D341Med (cell line): ENCODE results near the gene PDE10A.
"Not testable (repeated sequence)": the region's sequence is repeated elsewhere in the genome, so short reads cannot be mapped to it uniquely, and the experiment has no call there.

Experiments used
- DNase-seq: peaks from one replicate; pipeline ENCODE4 v3.0.0; 2012; ENCODE audit warnings: low spot score

The PDE10A gene

DNA sequence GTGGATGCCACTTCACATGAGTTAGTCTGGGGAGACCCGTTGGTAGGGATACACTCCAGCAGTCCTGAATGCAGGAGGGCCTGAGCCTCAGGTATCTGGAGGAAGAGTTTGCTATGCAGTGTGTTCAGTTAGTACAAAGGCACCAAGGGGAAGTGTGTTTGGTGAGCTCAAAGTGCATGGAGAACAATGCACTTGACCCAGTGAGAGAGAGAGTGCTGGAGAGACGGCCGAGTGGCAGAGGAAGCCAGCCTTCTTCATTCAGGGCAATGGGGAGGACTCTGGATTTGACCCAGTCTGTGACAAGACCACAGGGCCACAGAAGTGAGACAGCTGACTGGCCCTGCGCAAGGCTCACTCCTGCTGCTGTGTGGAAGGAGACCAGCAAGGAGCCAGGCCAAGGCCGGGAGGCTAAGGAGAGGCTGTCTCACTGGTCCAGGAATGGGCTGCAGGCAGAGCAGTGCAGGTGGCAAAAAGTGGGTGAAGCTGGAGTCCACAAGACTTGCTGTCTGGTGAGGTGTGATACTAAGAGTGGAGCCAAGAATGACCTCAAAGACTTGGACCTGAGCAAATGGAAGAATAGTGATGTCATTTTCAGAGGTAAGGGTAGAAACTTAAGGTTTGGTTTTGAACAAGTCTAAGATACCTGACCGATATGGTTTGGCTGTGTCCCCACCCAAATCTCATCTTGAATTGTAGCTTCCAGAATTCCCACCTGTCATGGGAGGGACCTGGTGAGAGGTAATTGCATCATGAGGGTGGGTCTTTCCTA is 38.0 kb downstream of the PDE10A start:
- DNase-seq: no peak

DNA sequence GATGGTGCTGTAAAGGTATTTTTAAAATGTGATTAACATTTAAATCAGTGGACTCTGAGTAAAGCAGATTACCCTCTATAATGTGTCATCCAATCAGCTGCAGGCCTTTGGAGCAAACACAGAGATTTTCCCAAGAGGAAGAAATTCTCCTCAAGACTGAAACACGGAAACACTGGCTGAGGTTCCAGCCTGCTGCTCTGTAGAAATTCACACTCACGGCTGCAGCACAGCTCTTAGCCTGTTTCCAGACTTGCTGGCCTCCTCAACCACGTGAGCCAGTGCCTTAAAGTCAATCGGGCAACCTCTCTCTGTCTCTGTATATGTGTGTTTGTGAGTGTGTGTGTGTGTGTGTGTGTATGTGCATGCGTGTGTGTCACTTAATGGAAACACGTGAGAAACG is 41.1 kb downstream of the PDE10A start:
- DNase-seq: no peak

GRCh38 chr6:165618891-165619290 is 44.1 kb downstream of the PDE10A start:
- not testable (repeated sequence) for DNase-seq

- no peak for DNase-seq
Measured at GRCh38 chr6:165618241-165618640, 44.8 kb downstream of the PDE10A start.

GRCh38 chr6:165617528-165617927 is 45.5 kb downstream of the PDE10A start:
- DNase-seq: no peak

DNA sequence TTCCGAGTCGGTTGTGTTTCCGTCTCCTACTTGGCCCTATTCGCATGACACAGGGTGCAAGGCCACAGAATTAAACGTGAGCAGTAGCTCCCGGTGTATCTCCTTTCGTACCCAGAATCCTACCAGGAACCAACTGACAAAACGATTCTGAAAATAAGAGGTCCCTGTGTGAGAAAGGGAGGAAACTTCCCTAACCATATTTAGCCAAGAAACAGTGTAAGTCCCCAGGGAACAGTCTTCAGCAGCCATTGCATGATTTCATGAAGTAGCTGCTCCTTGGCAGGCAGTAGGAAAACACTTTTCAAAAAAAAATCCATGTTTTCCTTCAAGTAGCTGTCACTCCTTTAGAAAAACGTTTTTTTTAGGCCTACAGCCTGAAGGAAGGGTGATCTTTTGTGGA is 46.9 kb downstream of the PDE10A start:
- DNase-seq: no peak

- DNase-seq: no peak
Measured at GRCh38 chr6:165615636-165616035, 47.4 kb downstream of the PDE10A start.

DNA sequence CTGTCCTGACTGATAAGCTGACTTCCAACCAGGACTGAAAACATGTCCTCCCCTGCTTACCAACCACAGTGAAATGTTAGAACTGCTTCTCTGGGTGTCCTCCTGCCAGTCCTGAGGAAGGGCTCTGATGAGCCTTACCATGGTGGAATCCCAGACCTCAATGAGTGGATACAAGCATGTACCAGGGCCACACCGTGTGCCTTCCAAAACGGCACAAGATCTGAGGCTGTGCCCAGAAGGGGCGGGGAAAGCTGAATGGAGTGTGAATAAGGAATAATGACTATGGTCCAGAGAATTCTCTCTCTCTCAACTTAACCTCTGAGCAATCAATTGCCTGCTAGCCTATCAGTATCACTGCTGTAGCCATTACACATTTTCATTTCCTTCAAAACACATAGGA is 51.7 kb downstream of the PDE10A start:
- DNase-seq: no peak

GRCh38 chr6:165608577-165608976 is 54.5 kb downstream of the PDE10A start:
- DNase-seq: not testable (repeated sequence)

DNA sequence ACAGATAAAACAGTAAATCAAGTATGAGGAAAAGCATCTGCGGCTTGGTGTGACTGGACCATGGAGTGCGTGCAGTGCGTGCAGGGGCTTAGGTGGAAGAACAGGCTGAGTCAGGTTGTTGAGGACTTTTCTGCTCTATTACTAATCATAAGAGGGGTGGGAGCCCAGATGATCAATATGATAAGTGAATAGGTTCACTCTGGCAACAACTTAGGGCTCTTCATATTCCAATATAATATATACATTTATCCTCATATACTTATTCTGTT is 56.4 kb downstream of the PDE10A start:
- no peak for DNase-seq

DNA sequence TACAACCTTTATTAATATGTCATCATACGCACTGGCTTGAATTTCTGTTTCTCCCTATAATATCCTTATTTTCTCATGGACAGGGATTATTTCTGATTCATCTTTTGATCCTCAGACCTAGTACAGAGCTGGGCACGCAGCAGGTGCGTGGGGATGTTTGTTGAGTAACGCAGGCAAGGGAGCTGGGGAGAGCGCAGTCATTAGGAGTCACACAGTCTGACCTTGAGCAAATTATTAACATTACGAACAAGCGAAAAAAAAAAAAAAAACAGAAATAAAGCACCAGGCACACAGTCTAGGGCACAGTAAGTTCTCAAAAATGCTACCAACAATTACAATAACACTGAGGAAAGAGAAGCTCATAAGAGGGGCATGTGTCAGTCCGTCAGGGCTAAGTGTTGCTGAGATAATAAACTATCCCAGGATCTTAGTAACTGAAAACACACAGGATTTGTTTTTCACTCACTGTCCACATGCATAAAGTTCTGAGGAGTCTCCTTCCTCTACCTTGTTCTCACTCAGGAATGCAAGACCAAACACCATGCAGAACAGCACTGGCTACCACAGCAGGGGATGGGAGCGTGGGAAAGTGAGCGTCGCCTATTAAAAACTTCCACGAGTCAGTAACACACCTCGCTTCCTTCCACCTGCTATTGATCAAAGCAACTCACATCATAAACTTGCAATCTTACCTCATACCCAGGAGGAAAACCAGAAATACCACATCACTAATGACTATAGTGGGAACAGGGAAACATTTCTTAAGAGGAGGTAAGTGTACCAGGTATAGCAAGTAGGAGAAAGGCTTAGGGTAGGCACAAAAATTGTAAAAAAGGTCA is 56.9 kb downstream of the PDE10A start:
- DNase-seq: no peak

GRCh38 chr6:165605182-165605875 is 57.7 kb downstream of the PDE10A start:
- no peak for DNase-seq

DNA sequence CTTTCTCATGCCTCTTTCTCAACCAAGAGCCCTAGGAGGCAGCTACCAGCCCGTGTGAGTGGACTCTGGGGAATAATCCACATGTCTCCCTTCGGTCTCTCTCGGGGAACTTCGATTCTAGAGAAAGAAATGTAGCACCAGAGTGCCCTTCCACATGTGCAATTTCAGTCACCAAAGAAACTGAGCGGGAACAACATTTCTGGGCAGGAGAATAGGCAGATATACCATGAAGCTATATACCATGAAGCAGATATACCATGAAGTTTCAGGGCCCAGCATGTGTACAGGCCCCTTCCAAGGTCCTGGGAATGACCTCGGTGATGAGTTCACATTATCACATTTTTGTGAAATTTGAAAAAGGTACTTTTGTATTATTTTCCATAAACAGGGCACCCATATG is 60.8 kb downstream of the PDE10A start:
- DNase-seq: no peak

- no peak for DNase-seq
Measured at GRCh38 chr6:165600606-165601005, 62.4 kb downstream of the PDE10A start.

- DNase-seq: no peak
Measured at GRCh38 chr6:165599596-165600487, 63.2 kb downstream of the PDE10A start.

- DNase-seq: no peak
Measured at GRCh38 chr6:165599121-165599520, 63.9 kb downstream of the PDE10A start.

DNA sequence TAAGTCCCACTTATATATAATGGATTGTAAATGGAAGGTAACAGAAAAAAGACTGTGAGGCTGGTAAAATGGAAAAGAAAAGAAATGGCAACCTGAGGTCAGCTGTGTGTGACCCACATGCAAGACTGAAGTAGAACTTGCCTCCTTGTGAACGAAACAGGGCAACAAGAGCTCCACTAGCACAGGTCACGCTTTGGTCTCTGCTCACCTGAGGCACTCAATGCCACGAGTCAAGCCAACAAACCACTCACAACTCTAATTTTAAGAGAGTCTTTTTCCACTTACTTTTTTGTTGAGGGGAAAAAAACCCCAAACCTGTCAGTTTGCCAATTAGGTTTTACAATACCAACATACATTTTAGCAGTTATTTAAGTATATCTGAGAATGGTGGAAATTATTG is 65.2 kb downstream of the PDE10A start:
- no peak for DNase-seq

- DNase-seq: no peak
Measured at GRCh38 chr6:165594584-165595333, 68.3 kb downstream of the PDE10A start.

DNA sequence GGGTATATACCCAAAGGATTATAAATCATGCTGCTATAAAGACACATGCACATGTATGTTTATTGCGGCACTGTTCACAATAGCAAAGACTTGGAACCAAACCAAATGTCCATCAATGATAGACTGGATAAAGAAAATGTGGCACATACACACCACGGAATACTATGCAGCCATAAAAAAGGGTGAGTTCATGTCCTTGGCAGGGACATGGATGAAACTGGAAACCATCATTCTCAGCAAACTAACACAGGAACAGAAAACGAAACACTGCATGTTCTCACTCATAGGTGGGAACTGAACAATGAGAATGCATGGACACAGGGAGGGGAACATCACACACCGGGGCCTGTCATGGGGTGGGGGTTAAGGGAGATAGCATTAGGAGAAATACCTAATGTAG is 70.1 kb downstream of the PDE10A start:
- DNase-seq: not testable (repeated sequence)

DNA sequence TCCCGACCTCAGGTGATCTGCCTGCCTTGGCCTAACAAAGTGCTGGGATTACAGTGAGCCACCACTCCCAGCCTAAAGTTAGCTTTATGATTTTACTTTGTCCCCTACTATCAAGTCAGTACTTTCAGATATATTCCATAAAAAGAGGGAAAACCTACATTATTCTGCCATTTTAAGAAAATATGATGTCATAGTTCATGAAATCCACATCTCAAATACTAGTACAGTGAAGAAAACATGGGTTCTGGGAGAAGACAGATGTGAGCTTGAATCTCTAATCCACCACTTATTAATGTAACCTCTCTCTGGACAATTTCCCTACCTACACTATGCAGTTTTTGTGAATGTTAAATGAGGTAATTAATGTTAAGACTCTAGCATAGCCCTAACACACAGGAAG is 74.5 kb downstream of the PDE10A start:
- DNase-seq: no peak

DNA sequence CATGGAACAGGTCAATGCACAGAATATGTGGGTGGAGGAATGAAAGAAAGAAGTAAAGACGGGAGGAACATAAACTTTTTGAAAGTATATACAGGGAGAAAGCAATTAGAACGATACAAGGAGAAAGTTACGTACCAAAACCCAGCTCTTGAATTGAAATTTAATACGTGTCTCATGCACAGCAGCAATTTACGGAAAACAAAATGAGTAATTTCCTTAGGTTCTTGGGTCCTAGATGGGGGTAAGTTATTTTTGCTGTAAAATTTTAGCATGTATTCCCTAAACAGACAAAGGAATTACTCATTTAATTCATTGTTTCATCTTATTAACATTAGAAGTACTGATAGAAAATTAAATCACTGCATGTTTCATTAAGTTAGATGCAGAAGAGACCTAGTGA is 75.8 kb downstream of the PDE10A start:
- no peak for DNase-seq
